Measurements from ENCODE around the gene ATP6V0B. TPM values are rescaled to one million over a fixed set of nuclear protein-coding genes. Genes with fewer than 3 reads are reported as not detected.

ATP6V0B gene
- total RNA-seq, 1 experiment from 2014 or later = 181 TPM

GRCh38 chr1:43991200-43991475 is 16.4 kb downstream of the ATP6V0B start:
- H3K27ac ChIP-seq (ENCODE audit: low read depth, low read length, poor library complexity, severe bottlenecking) = peak overlapping the region; percentile 65
- peaks cover 6% of the 10 kb centered on the region for H3K36me3 ChIP-seq (ENCODE audit: insufficient read depth, low read length, poor library complexity, severe bottlenecking)
- H3K4me3 ChIP-seq (ENCODE audit: low read depth, low read length, poor library complexity, severe bottlenecking) = peak overlapping the region; percentile 72
- TF ChIP-seq CTCF (conservative IDR thresholded peaks at IDR 0.05; ENCODE audit: low read depth, low read length) (no peak), EZH2 (IDR thresholded peaks at IDR 0.05; ENCODE audit: borderline replicate concordance, low read depth, low read length, poor library complexity, severe bottlenecking) (no peak)
- H3K4me1 ChIP-seq (ENCODE audit: insufficient read depth, low read length, poor library complexity, severe bottlenecking) = peaks cover 19% of the 10 kb centered on the region
- no TSS peak for BruUV-seq (replicated peaks)
- ChIA-PET POLR2A (ENCODE audit: low non-redundant PET) (interaction anchor here (0.6 kb wide), 1 partner anchor 606 kb away, joined by 5 read pairs; no protein-coding TSS in a partner anchor), CTCF (interaction anchor here (0.6 kb wide), 1 partner anchor 40 kb away, joined by 4 read pairs; the partner anchor contains the start of gene SLC6A9)
- H3K27me3 ChIP-seq (replicated peaks; ENCODE audit: insufficient read depth, low read depth, low read length, poor library complexity) = no peaks in the 10 kb centered on the region
- H3K9me3 ChIP-seq (ENCODE audit: low read depth, low read length, poor library complexity, severe bottlenecking) = no peaks in the 10 kb centered on the region
- no peak for DNase-seq (ENCODE audit: low spot score)
- intact Hi-C loops (cut with micrococcal nuclease; ENCODE audit: unreplicated experiment) = no loop called here

GRCh38 chr1:43991476-43992231 is 16.9 kb downstream of the ATP6V0B start, which contains the start of gene CCDC24:
Gene CCDC24 (plus strand): TSS chr1:43991599. CDS start chr1:43991879, 280 bp downstream.
- Histone ChIP-seq H3K9me3 (ENCODE audit: low read depth, low read length, poor library complexity, severe bottlenecking) (no peaks in the 10 kb centered on the region), H3K4me1 (ENCODE audit: insufficient read depth, low read length, poor library complexity, severe bottlenecking) (peaks cover 19% of the 10 kb centered on the region), H3K27me3 (replicated peaks; ENCODE audit: insufficient read depth, low read depth, low read length, poor library complexity) (no peaks in the 10 kb centered on the region), H3K4me3 (ENCODE audit: low read depth, low read length, poor library complexity, severe bottlenecking) (peak within 1 kb of the TSS; percentile 72), H3K36me3 (ENCODE audit: insufficient read depth, low read length, poor library complexity, severe bottlenecking) (peaks cover 1% of the 10 kb centered on the region), H3K27ac (ENCODE audit: low read depth, low read length, poor library complexity, severe bottlenecking) (peak within 1 kb of the TSS; percentile 65)
- BruUV-seq (replicated peaks) = no TSS peak
- TF ChIP-seq EZH2 (IDR thresholded peaks at IDR 0.05; ENCODE audit: borderline replicate concordance, low read depth, low read length, poor library complexity, severe bottlenecking) (no peak), CTCF (conservative IDR thresholded peaks at IDR 0.05; ENCODE audit: low read depth, low read length) (no peak)
- CTCF ChIA-PET = interaction anchor here (0.6 kb wide), 1 partner anchor 39 kb away, joined by 4 read pairs; the partner anchor contains the start of gene SLC6A9
- intact Hi-C loops (cut with micrococcal nuclease; ENCODE audit: unreplicated experiment) = no loop called here
- POLR2A ChIA-PET (ENCODE audit: low non-redundant PET) = interaction anchor here (0.6 to 0.7 kb wide), 2 partner anchors 607 to 701 kb away, joined by 3 to 5 read pairs; no protein-coding TSS in a partner anchor
- DNase-seq (ENCODE audit: low spot score) = peak; percentile 91

- peak overlapping the region; percentile 65 for H3K27ac ChIP-seq (ENCODE audit: low read depth, low read length, poor library complexity, severe bottlenecking)
- H3K9me3 ChIP-seq (ENCODE audit: low read depth, low read length, poor library complexity, severe bottlenecking) = no peaks in the 10 kb centered on the region
- H3K36me3 ChIP-seq (ENCODE audit: insufficient read depth, low read length, poor library complexity, severe bottlenecking) = no peaks in the 10 kb centered on the region
- CTCF ChIA-PET = interaction anchor here (0.6 to 1.8 kb wide), 2 partner anchors 55 to 511 kb away, joined by 3 to 13 read pairs; no protein-coding TSS in a partner anchor
- peak overlapping the region; percentile 72 for H3K4me3 ChIP-seq (ENCODE audit: low read depth, low read length, poor library complexity, severe bottlenecking)
- TF ChIP-seq EZH2 (IDR thresholded peaks at IDR 0.05; ENCODE audit: borderline replicate concordance, low read depth, low read length, poor library complexity, severe bottlenecking) (no peak), CTCF (conservative IDR thresholded peaks at IDR 0.05; ENCODE audit: low read depth, low read length) (no peak)
- DNase-seq (ENCODE audit: low spot score) = no peak
- peaks cover 19% of the 10 kb centered on the region for H3K4me1 ChIP-seq (ENCODE audit: insufficient read depth, low read length, poor library complexity, severe bottlenecking)
- no TSS peak for BruUV-seq (replicated peaks)
- H3K27me3 ChIP-seq (replicated peaks; ENCODE audit: insufficient read depth, low read depth, low read length, poor library complexity) = no peaks in the 10 kb centered on the region
- intact Hi-C loops (cut with micrococcal nuclease; ENCODE audit: unreplicated experiment) = no loop called here
- POLR2A ChIA-PET (ENCODE audit: low non-redundant PET) = interaction anchor here (0.7 kb wide), 1 partner anchor 702 kb away, joined by 3 read pairs; no protein-coding TSS in a partner anchor
These were observed 17.7 kb downstream of the ATP6V0B start for GRCh38 chr1:43992232-43992995.

Measured in A673 (cell line).